ENCODE results near the gene ALOX15B. TPM values are rescaled to one million over a fixed set of nuclear protein-coding genes. Genes with fewer than 3 reads are reported as not detected.

The ALOX15B gene
- total and polyA plus RNA-seq, 2 experiments from 2014 or later, result 5.7 to 26.1 TPM

DNA sequence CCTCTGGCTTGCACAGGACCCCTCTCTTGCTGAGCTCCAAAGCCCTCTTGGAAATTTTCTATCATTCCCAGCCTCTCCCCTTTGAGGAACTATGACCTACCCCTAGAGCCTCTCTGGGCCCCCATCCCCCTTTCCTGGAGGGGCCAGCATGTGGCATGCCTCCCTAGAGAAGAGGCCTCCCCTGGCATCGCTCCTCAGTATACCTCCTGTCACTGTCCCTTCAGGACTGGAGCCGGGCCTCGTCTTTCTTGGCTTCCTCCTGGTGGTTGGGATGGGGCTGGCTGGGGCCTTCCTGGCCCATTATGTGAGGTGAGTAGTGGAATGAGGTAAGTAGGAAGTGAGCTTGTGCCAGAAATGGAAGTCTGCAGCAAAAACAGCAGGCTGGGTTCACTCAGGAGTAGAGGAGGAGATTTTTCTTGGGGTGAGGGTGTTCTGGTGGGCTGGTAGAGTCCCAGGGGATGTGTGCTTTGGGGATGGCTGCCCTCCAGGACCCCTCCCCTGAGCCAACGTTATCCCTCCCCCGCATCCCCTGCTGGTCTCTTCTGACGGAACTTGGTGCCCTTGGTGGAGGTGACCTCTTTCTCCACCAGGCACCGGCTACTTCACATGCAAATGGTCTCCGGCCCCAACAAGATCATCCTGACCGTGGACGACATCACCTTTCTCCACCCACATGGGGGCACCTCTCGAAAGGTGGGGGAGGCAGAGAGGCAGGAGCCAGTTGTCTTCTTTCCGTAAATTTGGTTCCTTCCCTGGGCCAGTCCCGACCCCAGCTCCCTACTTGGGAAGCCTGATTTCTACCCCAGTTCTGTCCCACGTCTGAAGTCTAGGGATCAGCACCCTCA, 31.8 kb upstream of the ALOX15B start:
- no peak overlapping the region for H3K4me2 ChIP-seq
- H3K4me1 ChIP-seq (ENCODE audit: insufficient read depth), result peaks cover 9% of the 10 kb centered on the region
- no peaks in the 10 kb centered on the region for H4K20me1 ChIP-seq (ENCODE audit: insufficient read depth, poor library complexity, severe bottlenecking)
- WGBS (ENCODE audit: low lambda C conversion rate, missing lambda C conversion rate), result 82% methylated on average over 14 of the region's 14 CpGs
- DNase-seq (ENCODE audit: low spot score), result no peak
- no peaks in the 10 kb centered on the region for H3K36me3 ChIP-seq (replicated peaks; ENCODE audit: insufficient read depth, low read depth)
- H2AFZ ChIP-seq, result no peak overlapping the region
- H3K27ac ChIP-seq, result no peak overlapping the region
- H3K27me3 ChIP-seq, result peaks cover 39% of the 10 kb centered on the region
- H3K9me3 ChIP-seq (ENCODE audit: low read depth), result no peaks in the 10 kb centered on the region
- H3K79me2 ChIP-seq, result no peaks in the 10 kb centered on the region
- no peak overlapping the region for H3K4me3 ChIP-seq
- no peaks in the 10 kb centered on the region for H3K9me2 ChIP-seq (replicated peaks; ENCODE audit: insufficient read depth)
- TF ChIP-seq EZH2 (IDR thresholded peaks at IDR 0.05; ENCODE audit: borderline replicate concordance), result no peak
- TF ChIP-seq, protein P1, sequence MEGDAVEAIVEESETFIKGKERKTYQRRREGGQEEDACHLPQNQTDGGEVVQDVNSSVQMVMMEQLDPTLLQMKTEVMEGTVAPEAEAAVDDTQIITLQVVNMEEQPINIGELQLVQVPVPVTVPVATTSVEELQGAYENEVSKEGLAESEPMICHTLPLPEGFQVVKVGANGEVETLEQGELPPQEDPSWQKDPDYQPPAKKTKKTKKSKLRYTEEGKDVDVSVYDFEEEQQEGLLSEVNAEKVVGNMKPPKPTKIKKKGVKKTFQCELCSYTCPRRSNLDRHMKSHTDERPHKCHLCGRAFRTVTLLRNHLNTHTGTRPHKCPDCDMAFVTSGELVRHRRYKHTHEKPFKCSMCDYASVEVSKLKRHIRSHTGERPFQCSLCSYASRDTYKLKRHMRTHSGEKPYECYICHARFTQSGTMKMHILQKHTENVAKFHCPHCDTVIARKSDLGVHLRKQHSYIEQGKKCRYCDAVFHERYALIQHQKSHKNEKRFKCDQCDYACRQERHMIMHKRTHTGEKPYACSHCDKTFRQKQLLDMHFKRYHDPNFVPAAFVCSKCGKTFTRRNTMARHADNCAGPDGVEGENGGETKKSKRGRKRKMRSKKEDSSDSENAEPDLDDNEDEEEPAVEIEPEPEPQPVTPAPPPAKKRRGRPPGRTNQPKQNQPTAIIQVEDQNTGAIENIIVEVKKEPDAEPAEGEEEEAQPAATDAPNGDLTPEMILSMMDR (IDR thresholded peaks at IDR 0.05; ENCODE audit: poor library complexity), result no peak

DNA sequence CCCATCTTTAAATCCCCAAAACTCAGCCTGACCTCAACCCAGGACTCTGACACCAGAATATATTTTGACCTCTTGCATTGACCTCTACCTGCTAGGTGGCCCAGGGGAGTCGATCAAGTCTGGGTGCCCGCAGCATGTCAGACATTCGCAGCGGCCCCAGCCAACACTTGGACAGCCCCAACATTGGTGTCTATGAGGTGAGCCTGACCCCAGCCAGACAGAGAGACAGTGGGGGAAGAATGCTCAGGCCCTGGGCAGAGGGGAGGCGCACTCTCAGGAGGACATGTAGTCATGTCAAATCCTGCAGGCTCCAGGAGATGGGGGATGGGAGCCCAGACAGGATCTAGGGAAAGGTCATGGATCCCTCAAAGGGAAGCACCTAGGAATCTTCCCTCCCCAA, 31.0 kb upstream of the ALOX15B start:
- no peak for TF ChIP-seq EZH2phosphoT487 (IDR thresholded peaks at IDR 0.05; ENCODE audit: low read depth, severe bottlenecking, unreplicated experiment)
- TF ChIP-seq, protein P1 (IDR thresholded peaks at IDR 0.05; ENCODE audit: poor library complexity), result no peak
- H3K9me2 ChIP-seq (replicated peaks; ENCODE audit: insufficient read depth), result no peaks in the 10 kb centered on the region
- H4K20me1 ChIP-seq (ENCODE audit: insufficient read depth, poor library complexity, severe bottlenecking), result no peaks in the 10 kb centered on the region
- no peak overlapping the region for H3K4me2 ChIP-seq
- no peak overlapping the region for H3K4me3 ChIP-seq
- no peak for DNase-seq (ENCODE audit: low spot score)
- no peak overlapping the region for H2AFZ ChIP-seq
- peaks cover 31% of the 10 kb centered on the region for H3K27me3 ChIP-seq
- peaks cover 3% of the 10 kb centered on the region for H3K4me1 ChIP-seq (ENCODE audit: insufficient read depth)
- no peaks in the 10 kb centered on the region for H3K79me2 ChIP-seq
- 100% methylated on average over 5 of the region's 5 CpGs for WGBS (ENCODE audit: low lambda C conversion rate, missing lambda C conversion rate)
- no peak overlapping the region for H3K27ac ChIP-seq
- H3K9me3 ChIP-seq (ENCODE audit: low read depth), result no peaks in the 10 kb centered on the region
- no peaks in the 10 kb centered on the region for H3K36me3 ChIP-seq (replicated peaks; ENCODE audit: insufficient read depth, low read depth)

DNA sequence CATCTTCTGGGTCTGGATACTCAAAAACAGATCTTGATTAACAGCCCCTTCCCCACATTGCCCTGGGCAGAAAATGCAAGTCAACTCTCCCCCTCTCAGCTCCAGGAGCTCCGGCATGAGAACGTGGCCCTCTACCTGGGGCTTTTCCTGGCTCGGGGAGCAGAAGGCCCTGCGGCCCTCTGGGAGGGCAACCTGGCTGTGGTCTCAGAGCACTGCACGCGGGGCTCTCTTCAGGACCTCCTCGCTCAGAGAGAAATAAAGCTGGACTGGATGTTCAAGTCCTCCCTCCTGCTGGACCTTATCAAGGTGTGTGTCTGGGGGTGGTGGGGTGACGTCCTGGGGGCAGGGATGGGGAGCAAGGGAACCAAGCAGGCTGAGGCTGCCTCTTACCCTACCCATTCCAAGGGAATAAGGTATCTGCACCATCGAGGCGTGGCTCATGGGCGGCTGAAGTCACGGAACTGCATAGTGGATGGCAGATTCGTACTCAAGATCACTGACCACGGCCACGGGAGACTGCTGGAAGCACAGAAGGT, 26.7 kb upstream of the ALOX15B start:
- Histone ChIP-seq H3K4me2 (no peak overlapping the region), H3K4me3 (no peak overlapping the region), H3K9me3 (ENCODE audit: low read depth) (no peaks in the 10 kb centered on the region), H3K79me2 (no peaks in the 10 kb centered on the region), H4K20me1 (ENCODE audit: insufficient read depth, poor library complexity, severe bottlenecking) (no peaks in the 10 kb centered on the region), H3K9me2 (replicated peaks; ENCODE audit: insufficient read depth) (no peaks in the 10 kb centered on the region), H2AFZ (no peak overlapping the region), H3K27ac (no peak overlapping the region), H3K27me3 (no peaks in the 10 kb centered on the region), H3K4me1 (ENCODE audit: insufficient read depth) (peaks cover 10% of the 10 kb centered on the region), H3K36me3 (replicated peaks; ENCODE audit: insufficient read depth, low read depth) (no peaks in the 10 kb centered on the region)
- WGBS (ENCODE audit: low lambda C conversion rate, missing lambda C conversion rate), result 91% methylated on average over 15 of the region's 15 CpGs
- no peak for TF ChIP-seq EZH2phosphoT487 (IDR thresholded peaks at IDR 0.05; ENCODE audit: low read depth, severe bottlenecking, unreplicated experiment)
- TF ChIP-seq EZH2 (IDR thresholded peaks at IDR 0.05; ENCODE audit: borderline replicate concordance), result no peak
- TF ChIP-seq, protein P1 (IDR thresholded peaks at IDR 0.05; ENCODE audit: poor library complexity), result no peak
- DNase-seq (ENCODE audit: low spot score), result no peak

Measured in hepatocyte (in vitro differentiated cells).